NCI-H774 (cell line): ENCODE measurements around the gene GAS7.
"Not testable (repeated sequence)": the region's sequence is repeated elsewhere in the genome, so short reads cannot be mapped to it uniquely, and the experiment has no call there.

Experiments
- DNase-seq: peaks from one replicate; lab custom pipeline; 2025; lab: John Stamatoyannopoulos, UW

GAS7 gene

GRCh38 chr17:10021272-10021984, 177.0 kb downstream of the GAS7 start:
- DNase-seq, result no peak

- DNase-seq, result no peak
Observed at GRCh38 chr17:10019941-10020451, 178.4 kb downstream of the GAS7 start.

- DNase-seq, result no peak
Observed at GRCh38 chr17:10018461-10018891, 179.9 kb downstream of the GAS7 start.

DNA sequence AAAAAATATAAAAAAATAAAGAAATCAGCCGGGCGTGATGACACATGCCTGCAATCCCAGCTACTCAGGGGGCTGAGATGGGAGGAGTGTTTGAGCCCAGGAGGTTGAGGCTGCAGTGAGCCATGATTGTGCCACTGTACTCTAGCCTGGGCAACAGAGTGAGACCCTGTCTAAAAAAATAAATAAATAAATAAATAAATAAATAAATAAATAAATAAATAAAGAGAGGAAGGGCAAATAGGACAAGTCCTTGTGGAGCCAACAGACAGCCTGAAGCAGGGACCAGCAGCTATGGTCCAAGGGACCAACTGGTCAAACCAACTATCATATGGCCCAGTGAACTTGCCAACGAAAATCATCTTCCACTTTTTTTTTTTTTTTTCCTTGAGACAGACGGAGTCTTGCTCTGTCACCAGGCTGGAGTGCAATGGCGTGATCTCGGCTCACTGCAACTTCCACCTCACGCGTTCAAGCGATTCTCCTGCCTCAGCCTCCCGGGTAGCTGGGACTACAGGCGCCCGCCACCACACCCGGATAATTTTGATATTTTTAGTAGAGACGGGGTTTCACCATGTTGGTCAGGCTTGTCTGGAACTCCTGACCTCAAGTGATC, 181.3 kb downstream of the GAS7 start:
- not testable (repeated sequence) for DNase-seq

DNA sequence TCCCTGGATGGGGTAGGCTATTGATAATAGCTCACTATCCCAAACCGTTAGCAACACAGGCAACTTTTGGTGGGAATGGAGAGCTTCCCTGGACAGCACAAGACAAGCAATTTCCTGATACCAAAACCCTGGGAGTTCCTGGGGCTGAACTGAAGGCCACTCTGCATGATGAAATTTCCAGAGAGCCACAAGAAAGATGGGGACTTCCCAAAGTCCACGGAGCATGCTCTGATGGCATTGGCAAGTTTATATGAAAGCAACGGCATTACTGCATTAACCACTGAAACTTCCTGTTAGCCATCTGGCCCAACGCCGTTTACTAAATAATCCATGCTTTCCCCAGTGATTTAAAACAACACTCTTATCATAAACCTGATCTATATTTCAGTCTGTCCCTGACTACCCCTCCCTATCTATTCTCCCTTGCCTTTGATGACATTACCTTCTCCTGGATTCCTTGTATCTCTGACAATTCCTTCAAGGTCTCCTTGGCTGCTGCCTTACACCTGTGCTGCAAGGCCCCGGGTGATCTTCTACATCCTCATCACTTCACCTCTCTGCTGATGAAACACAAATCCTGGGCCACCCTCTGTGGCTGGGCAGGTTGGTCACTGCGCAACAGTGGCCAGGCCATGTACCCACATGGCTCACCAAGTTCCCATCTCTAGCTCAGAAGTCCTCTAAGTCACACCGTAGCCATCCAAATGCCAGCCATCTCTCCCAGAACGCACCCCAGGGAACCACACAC, 184.9 kb downstream of the GAS7 start:
- no peak for DNase-seq

DNA sequence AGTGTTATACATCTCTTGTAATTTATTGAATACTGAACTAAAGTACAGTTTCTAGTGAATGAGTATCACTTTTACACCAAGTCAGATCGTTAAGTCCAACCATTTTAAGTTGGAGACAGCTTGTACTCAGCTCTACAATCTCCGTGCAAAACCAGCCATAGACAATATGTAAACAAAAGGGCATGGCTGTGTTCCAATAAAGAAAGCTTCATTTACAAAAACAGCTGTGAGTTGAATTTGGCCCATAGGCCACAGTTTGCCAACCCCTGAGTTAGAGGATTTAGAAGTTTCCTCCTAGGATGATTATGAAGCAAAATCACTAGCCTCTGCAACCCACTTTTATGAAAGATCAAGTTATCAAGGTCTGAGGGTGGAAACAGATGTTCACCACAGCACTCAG, 187.7 kb downstream of the GAS7 start:
- no peak for DNase-seq

DNA sequence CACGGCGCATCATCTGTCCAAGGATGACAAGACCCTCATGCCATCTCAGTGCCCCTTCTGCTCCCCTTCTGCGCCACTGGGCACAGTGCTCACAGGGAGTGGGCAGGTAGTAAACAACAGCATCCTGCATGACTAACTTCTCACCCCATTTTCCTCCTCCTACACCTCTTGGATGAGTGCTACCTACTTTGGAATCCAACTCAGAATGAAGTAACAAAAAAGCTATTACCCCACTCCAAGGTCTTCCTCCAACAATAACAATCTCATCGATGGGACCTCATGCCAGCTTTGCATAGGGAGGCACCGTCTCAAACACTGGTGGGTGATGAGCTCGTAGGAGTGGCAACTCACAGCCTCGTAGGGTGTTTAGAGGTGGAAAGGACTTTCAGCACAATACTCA, 194.7 kb downstream of the GAS7 start:
- DNase-seq, result no peak

DNA sequence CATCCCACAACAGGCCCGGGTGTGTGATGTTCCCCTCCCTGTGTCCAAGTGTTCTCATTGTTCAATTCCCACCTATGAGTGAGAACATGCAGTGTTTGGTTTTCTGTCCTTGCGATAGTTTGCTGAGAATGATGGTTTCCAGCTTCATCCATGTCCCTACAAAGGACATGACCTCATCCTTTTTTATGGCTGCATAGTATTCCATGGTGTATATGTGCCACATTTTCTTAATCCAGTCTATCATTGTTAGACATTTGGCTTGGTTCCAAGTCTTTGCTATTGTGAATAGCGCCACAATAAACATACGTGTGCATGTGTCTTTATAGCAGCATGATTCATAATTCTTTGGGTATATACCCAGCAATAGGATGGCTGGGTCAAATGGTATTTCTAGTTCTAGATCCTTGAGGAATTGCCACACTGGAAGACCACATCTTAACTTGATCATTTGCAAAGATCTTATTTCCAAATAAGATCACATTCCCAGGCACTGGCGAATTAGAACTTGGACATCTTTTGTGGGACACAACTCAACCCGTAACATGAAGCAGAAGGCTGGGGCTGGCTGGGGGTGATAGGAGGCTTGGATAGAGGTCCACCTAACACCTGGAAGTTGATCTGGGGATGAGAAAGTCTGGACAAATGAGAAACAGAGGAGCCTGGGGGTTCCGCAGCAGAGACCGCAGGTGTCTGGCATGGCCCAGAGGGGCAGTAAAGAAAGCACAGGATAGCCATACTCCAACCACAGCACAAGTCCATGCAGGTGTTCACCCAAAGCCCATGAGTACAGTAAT, 195.6 kb downstream of the GAS7 start:
- not testable (repeated sequence) for DNase-seq

DNA sequence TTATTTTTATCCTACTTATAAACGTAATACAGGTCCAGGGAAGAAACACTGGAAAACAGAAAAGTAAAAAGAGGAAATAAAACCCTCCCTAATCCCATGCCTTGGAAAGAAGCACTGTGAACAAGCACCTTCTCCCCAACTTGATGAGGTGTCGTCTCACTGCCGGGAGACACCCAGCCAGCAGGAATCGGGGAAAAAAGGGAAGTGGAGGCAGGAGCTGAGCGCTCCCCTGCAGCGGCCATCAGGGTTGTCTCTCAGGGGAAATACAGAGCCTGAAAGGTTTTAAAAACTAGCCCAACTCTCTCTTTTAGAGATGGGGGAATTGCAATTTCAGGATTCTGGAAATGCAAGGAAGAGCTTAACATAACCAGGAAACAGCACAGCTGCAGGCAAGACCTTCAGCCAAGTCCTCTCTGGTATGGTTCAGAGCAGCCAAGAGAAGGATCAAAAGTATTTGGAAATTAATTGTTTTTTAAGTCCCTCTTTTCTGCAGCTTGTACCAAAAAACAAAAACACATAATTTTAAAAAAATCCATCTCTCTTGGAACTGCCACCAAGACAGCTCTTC, 197.0 kb downstream of the GAS7 start:
- no peak for DNase-seq

GRCh38 chr17:9999919-10000695, 198.3 kb downstream of the GAS7 start:
- DNase-seq, result no peak

- DNase-seq, result no peak
Observed at GRCh38 chr17:9998060-9998459, 200.3 kb downstream of the GAS7 start.

DNA sequence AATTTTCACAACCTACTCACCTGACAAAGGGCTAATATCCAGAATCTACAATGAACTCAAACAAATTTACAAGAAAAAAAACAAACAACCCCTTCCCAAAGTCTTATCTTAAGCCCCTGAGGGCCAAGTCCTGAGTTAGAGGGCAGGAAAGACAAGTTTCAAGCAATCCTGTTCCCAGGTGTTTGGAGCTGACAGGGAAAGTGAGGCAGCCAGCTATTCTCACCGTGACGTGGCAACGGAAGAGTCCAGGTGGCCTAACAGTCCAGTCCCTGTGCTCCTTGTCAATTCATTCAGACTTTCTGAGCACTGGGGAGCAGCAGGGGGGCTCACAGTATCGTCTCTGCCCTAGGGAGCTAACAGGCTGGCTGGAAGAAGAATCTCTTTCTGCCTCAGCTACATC, 203.6 kb downstream of the GAS7 start:
- DNase-seq, result no peak

DNA sequence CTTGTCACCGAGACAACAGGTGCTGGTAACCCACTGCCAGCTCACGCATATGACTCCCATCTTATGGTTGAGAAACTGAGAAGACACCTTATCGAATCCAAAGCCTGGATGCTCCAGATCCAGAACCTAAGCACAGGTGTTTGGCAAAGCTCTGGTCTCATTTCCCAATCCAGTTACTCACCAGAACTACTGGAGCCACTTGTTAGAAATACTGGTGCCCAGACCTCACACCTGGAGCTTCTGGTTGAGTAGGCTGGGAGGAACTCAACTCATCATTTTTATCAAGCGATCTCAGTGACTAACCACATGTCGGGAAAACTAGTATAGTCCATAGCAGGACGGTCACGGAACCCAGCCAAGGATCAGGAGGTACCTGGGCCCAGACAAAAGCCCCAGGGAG, 206.6 kb downstream of the GAS7 start:
- no peak for DNase-seq

GRCh38 chr17:9991351-9991750, 207.1 kb downstream of the GAS7 start:
- no peak for DNase-seq

DNA sequence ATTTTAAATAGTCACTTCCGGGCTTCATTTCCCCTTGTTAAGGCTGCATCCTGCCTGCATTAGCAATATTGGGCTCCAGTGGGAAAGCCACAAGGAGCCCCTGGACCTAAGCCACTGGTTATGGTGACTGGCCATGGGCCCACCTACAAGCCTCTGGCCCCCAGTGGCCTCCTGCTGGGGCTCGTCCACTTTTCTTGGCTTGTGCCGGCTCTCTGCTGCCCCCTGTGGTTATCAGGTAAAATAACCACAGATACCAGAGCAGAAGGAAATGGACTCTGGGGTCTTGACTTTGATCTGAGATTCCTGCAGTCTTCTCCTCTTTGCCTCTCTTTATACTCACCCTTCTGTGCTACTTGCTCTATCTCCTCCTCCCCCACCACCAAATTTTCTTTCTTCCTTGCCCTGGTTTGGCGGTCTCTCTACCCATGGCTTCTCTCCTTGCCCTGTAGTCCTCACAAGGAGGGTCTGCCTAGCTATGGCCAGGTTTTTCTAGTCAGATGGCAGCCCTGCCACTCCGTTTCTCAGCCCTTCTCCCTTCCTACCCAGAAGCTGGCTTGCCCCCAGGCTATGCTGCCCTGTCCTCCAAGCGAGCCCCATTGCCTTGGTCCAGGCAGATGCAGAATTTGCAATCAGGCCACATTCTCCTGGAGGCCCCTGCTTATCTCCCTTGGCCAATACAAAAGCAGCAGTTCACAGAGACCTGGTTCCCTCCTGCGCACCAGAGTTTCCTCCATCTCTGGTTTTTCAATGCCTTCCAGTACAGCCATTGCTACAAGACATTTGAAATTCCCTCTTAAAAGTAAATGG, 210.4 kb downstream of the GAS7 start:
- DNase-seq, result no peak

DNA sequence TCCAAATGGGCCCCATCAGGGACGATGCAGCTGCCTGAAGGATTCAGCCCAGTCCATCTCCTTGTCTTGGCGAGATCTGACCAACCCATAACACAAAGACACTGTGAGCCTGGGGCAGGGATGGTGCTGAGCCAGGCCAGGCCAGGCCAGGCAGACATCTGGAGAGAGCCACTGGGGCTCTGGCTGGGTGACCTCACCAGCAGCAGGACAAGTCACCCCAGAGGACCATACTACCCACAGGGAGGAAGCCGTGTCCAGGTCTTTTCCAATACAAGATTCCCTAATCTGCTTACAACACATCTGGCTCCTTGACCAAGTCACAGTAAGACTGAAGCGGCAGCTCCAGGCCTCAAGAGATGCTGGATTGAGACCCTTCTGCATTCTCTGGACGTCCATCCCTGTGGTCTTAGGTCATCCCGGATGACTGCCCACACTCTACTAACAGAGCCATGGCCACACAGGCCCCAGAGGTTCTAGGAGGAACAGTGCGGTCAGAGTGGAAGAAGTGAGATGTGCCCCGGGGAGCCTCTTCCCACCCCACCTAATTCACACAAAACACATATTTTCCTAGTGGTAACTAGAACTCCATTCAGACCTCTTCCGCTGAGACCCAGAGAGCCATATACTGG, 211.5 kb downstream of the GAS7 start:
- no peak for DNase-seq

GRCh38 chr17:9985646-9986045, 212.8 kb downstream of the GAS7 start:
- no peak for DNase-seq

DNA sequence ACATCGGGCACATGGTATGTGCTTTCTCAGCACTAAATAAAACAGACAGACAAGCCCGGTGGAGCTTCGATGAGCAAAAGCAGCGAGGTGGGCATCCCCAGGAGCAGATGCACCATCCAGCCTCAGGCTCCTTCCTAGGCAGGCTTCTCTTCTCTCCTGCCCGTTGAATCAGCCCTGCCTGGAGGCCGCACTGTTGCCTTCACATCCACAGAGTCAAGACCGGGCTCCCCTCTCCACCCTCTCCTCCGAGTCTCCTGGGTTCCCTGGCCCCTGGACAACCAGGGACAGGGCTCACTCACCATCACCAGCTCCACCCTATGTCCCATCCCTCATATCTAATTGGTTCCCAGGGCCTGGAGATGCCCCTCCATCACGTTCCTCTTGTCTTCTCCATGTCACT, 213.6 kb downstream of the GAS7 start:
- DNase-seq, result no peak

DNA sequence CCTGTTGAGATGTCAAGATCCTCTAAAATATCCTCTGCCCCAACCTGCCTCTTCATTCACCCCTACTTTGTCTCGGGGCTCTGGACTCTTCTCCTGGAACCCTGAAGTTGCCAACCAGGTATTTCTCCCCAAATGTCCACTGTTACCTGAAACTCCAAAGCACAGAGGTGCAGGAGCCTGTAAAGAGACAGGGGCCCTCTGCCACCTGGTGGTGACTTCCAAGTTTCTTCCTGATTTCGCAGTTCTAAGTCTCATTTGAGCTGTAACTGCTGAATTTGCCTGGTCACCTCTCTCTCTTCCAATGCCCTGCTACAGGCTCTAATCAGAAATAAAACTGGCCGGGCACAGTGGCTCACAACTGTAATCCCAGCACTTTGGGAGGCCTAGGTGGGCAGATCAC, 216.2 kb downstream of the GAS7 start:
- no peak for DNase-seq
